ENCODE results near the gene NPC2.
A peak's percentile ranks its signal among the peaks of the same experiment; 100 is the strongest.

NPC2 gene

GRCh38 chr14:74478996-74479635 is 14.0 kb downstream of the NPC2 start:
- Histone ChIP-seq H3K9ac (ENCODE audit: low read depth, low read length) (no peak overlapping the region), H3K4me1 (ENCODE audit: control insufficient read depth, insufficient read depth, low read length) (peaks cover 14% of the 10 kb centered on the region), H3K36me3 (ENCODE audit: insufficient read depth, low read length) (peaks cover 37% of the 10 kb centered on the region)

DNA sequence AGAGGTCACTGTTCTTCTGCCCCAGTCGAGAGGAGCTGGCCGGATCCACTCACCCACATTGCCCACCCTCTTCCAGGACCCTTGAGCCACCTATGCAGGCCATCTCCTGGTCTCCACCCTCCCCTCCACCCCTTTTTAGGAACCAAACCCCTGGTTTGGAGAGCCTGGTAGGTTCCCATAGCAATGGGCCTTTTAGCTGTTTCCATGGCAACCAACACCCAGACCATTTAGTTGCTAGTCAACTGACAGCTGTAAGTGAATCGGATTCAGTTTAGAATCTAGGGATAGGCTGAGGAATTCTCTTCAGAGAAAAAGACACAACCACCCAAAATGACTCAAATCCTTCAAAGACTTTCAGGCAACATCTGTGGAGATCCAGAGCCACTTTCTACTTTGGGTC is 16.5 kb downstream of the NPC2 start:
- Histone ChIP-seq H3K36me3 (ENCODE audit: insufficient read depth, low read length) (peaks cover 30% of the 10 kb centered on the region), H3K9me3 (replicated peaks; ENCODE audit: low read length) (no peaks in the 10 kb centered on the region)

More at GRCh38 chr14:74478996-74479635, 14.0 kb downstream of the NPC2 start:
- Histone ChIP-seq H3K9me3 (replicated peaks; ENCODE audit: low read length) (no peaks in the 10 kb centered on the region), H3K27me3 (ENCODE audit: control insufficient read depth, insufficient read depth, low read length) (no peaks in the 10 kb centered on the region), H3K4me2 (ENCODE audit: low read length) (no peak overlapping the region), H3K4me3 (ENCODE audit: low read length) (no peak overlapping the region)

GRCh38 chr14:74476107-74476506 is 17.0 kb downstream of the NPC2 start:
- no peaks in the 10 kb centered on the region for H3K9me3 ChIP-seq (replicated peaks; ENCODE audit: low read length)
- peaks cover 25% of the 10 kb centered on the region for H3K36me3 ChIP-seq (ENCODE audit: insufficient read depth, low read length)
- no peak overlapping the region for H3K4me3 ChIP-seq (ENCODE audit: low read length)
- no peak overlapping the region for H3K4me2 ChIP-seq (ENCODE audit: low read length)
- peak overlapping the region; percentile 23 for H3K9ac ChIP-seq (ENCODE audit: low read depth, low read length)
- H3K4me1 ChIP-seq (ENCODE audit: control insufficient read depth, insufficient read depth, low read length), result peaks cover 14% of the 10 kb centered on the region
- H3K27me3 ChIP-seq (ENCODE audit: control insufficient read depth, insufficient read depth, low read length), result no peaks in the 10 kb centered on the region

More for the DNA sequence above, 16.5 kb downstream of the NPC2 start:
- H3K4me2 ChIP-seq (ENCODE audit: low read length), result no peak overlapping the region
- H3K4me3 ChIP-seq (ENCODE audit: low read length), result no peak overlapping the region
- no peaks in the 10 kb centered on the region for H3K27me3 ChIP-seq (ENCODE audit: control insufficient read depth, insufficient read depth, low read length)
- H3K9ac ChIP-seq (ENCODE audit: low read depth, low read length), result no peak overlapping the region
- peaks cover 14% of the 10 kb centered on the region for H3K4me1 ChIP-seq (ENCODE audit: control insufficient read depth, insufficient read depth, low read length)

DNA sequence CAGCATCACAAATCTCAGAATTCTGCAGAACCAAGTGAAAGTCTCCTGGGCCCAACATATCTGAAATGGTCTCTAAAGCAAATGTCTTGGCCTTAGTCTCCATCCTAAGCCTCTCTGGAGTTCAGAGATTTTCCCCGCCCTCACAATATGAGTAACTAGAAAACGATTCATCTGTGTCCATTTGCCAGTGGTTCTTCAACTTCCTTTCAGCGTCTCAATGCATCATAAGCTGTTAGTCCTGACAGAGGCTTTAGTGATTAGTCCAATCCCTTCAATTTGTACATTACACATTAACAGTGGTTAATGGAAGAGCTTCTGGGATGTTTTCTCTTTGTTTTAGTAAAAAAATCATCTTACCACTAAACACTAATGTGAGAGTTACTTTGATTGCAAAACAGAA is 17.4 kb downstream of the NPC2 start:
- Histone ChIP-seq H3K9ac (ENCODE audit: low read depth, low read length) (peak overlapping the region; percentile 27), H3K4me3 (ENCODE audit: low read length) (no peak overlapping the region), H3K27me3 (ENCODE audit: control insufficient read depth, insufficient read depth, low read length) (no peaks in the 10 kb centered on the region), H3K4me1 (ENCODE audit: control insufficient read depth, insufficient read depth, low read length) (peaks cover 14% of the 10 kb centered on the region), H3K4me2 (ENCODE audit: low read length) (no peak overlapping the region), H3K36me3 (ENCODE audit: insufficient read depth, low read length) (peaks cover 20% of the 10 kb centered on the region), H3K9me3 (replicated peaks; ENCODE audit: low read length) (no peaks in the 10 kb centered on the region)

- H3K27me3 ChIP-seq (ENCODE audit: control insufficient read depth, insufficient read depth, low read length), result no peaks in the 10 kb centered on the region
- H3K9ac ChIP-seq (ENCODE audit: low read depth, low read length), result no peak overlapping the region
- no peak overlapping the region for H3K4me3 ChIP-seq (ENCODE audit: low read length)
- peaks cover 9% of the 10 kb centered on the region for H3K36me3 ChIP-seq (ENCODE audit: insufficient read depth, low read length)
- H3K4me2 ChIP-seq (ENCODE audit: low read length), result no peak overlapping the region
- H3K4me1 ChIP-seq (ENCODE audit: control insufficient read depth, insufficient read depth, low read length), result peaks cover 14% of the 10 kb centered on the region
- no peaks in the 10 kb centered on the region for H3K9me3 ChIP-seq (replicated peaks; ENCODE audit: low read length)
These were observed 18.7 kb downstream of the NPC2 start for GRCh38 chr14:74474376-74474775.

- Histone ChIP-seq H3K27me3 (ENCODE audit: control insufficient read depth, insufficient read depth, low read length) (no peaks in the 10 kb centered on the region), H3K4me3 (ENCODE audit: low read length) (no peak overlapping the region), H3K4me2 (ENCODE audit: low read length) (no peak overlapping the region), H3K9me3 (replicated peaks; ENCODE audit: low read length) (no peaks in the 10 kb centered on the region), H3K36me3 (ENCODE audit: insufficient read depth, low read length) (peaks cover 8% of the 10 kb centered on the region), H3K4me1 (ENCODE audit: control insufficient read depth, insufficient read depth, low read length) (peaks cover 14% of the 10 kb centered on the region), H3K9ac (ENCODE audit: low read depth, low read length) (no peak overlapping the region)
These were observed 20.5 kb downstream of the NPC2 start for GRCh38 chr14:74472601-74473000.

- H3K4me2 ChIP-seq (ENCODE audit: low read length), result no peak overlapping the region
- peaks cover 8% of the 10 kb centered on the region for H3K36me3 ChIP-seq (ENCODE audit: insufficient read depth, low read length)
- H3K27me3 ChIP-seq (ENCODE audit: control insufficient read depth, insufficient read depth, low read length), result peaks cover 14% of the 10 kb centered on the region
- H3K9me3 ChIP-seq (replicated peaks; ENCODE audit: low read length), result no peaks in the 10 kb centered on the region
- no peaks in the 10 kb centered on the region for H3K4me1 ChIP-seq (ENCODE audit: control insufficient read depth, insufficient read depth, low read length)
- H3K4me3 ChIP-seq (ENCODE audit: low read length), result no peak overlapping the region
- H3K9ac ChIP-seq (ENCODE audit: low read depth, low read length), result no peak overlapping the region
These were observed 23.3 kb downstream of the NPC2 start for GRCh38 chr14:74469548-74470518.

- H3K4me2 ChIP-seq (ENCODE audit: low read length), result no peak overlapping the region
- H3K27me3 ChIP-seq (ENCODE audit: control insufficient read depth, insufficient read depth, low read length), result peaks cover 25% of the 10 kb centered on the region
- peaks cover under 1% of the 10 kb centered on the region for H3K36me3 ChIP-seq (ENCODE audit: insufficient read depth, low read length)
- no peaks in the 10 kb centered on the region for H3K9me3 ChIP-seq (replicated peaks; ENCODE audit: low read length)
- H3K4me1 ChIP-seq (ENCODE audit: control insufficient read depth, insufficient read depth, low read length), result no peaks in the 10 kb centered on the region
- no peak overlapping the region for H3K4me3 ChIP-seq (ENCODE audit: low read length)
- H3K9ac ChIP-seq (ENCODE audit: low read depth, low read length), result no peak overlapping the region
These were observed 24.6 kb downstream of the NPC2 start for GRCh38 chr14:74468513-74468912.

- peaks cover 44% of the 10 kb centered on the region for H3K27me3 ChIP-seq (ENCODE audit: control insufficient read depth, insufficient read depth, low read length)
- no peaks in the 10 kb centered on the region for H3K4me1 ChIP-seq (ENCODE audit: control insufficient read depth, insufficient read depth, low read length)
- no peaks in the 10 kb centered on the region for H3K9me3 ChIP-seq (replicated peaks; ENCODE audit: low read length)
- no peak overlapping the region for H3K9ac ChIP-seq (ENCODE audit: low read depth, low read length)
- no peak overlapping the region for H3K4me3 ChIP-seq (ENCODE audit: low read length)
- H3K4me2 ChIP-seq (ENCODE audit: low read length), result no peak overlapping the region
- no peaks in the 10 kb centered on the region for H3K36me3 ChIP-seq (ENCODE audit: insufficient read depth, low read length)
These were observed 27.8 kb downstream of the NPC2 start for GRCh38 chr14:74465335-74465734.

GRCh38 chr14:74464785-74465184 is 28.3 kb downstream of the NPC2 start:
- Histone ChIP-seq H3K4me3 (ENCODE audit: low read length) (no peak overlapping the region), H3K4me1 (ENCODE audit: control insufficient read depth, insufficient read depth, low read length) (peaks cover 3% of the 10 kb centered on the region), H3K9ac (ENCODE audit: low read depth, low read length) (no peak overlapping the region), H3K36me3 (ENCODE audit: insufficient read depth, low read length) (no peaks in the 10 kb centered on the region), H3K9me3 (replicated peaks; ENCODE audit: low read length) (no peaks in the 10 kb centered on the region), H3K4me2 (ENCODE audit: low read length) (no peak overlapping the region), H3K27me3 (ENCODE audit: control insufficient read depth, insufficient read depth, low read length) (peaks cover 44% of the 10 kb centered on the region)

GRCh38 chr14:74463697-74464096 is 29.4 kb downstream of the NPC2 start:
- no peak overlapping the region for H3K4me3 ChIP-seq (ENCODE audit: low read length)
- H3K4me2 ChIP-seq (ENCODE audit: low read length), result no peak overlapping the region
- H3K27me3 ChIP-seq (ENCODE audit: control insufficient read depth, insufficient read depth, low read length), result peaks cover 48% of the 10 kb centered on the region
- no peaks in the 10 kb centered on the region for H3K9me3 ChIP-seq (replicated peaks; ENCODE audit: low read length)
- H3K4me1 ChIP-seq (ENCODE audit: control insufficient read depth, insufficient read depth, low read length), result peaks cover 5% of the 10 kb centered on the region
- H3K9ac ChIP-seq (ENCODE audit: low read depth, low read length), result no peak overlapping the region
- no peaks in the 10 kb centered on the region for H3K36me3 ChIP-seq (ENCODE audit: insufficient read depth, low read length)
